Measurements from ENCODE around the gene CPB2. TPM values are rescaled to one million over a fixed set of nuclear protein-coding genes. Genes with fewer than 3 reads are reported as not detected.

The CPB2 gene
- polyA plus RNA-seq, 1 donor (not counting 4 experiments of a cell fraction or from before 2014, with no cell fraction given): 0.26 TPM

DNA sequence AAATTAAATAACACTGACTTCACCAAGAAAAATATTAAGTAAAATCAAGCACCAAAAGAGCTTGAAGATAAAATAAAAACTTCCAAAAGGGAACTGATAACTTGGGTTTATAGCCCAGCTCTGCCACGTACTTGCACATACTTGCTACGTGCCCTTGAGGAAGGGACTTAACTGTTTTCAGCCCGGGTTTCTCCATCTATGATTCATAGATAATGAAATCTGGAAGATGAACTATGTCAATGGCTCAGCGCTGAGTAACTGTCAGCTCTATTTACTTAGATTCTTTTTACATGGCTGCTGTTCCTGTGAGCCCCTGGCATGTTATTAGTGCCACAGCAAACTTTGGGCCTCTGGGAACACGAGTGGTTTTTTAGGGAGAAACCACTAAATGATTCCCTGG, 42.6 kb downstream of the CPB2 start:
- dilution Hi-C loops (cut with MboI; ENCODE audit: extremely low pct_ligation_motif_present, low sequenced_read_pairs): no loop called here
- DNase-seq (ENCODE audit: low read depth, low spot score) (peak; percentile 33), FAIRE-seq (peak; percentile 93)
- peaks cover 30% of the 10 kb centered on the region for H3K4me1 ChIP-seq (ENCODE audit: control insufficient read depth, extremely low read depth, insufficient read depth, low read length)
- H3K9me3 ChIP-seq (ENCODE audit: control insufficient read depth, low read depth, low read length): no peaks in the 10 kb centered on the region
- H3K36me3 ChIP-seq (ENCODE audit: control insufficient read depth in 2 of 2, extremely low read depth in 1 of 2, insufficient read depth in 2 of 2, low read length in 2 of 2): no peaks in the 10 kb centered on the region
- no peaks in the 10 kb centered on the region for H3K9me1 ChIP-seq (ENCODE audit: control insufficient read depth, extremely low read depth, insufficient read depth, low read length)
- H3K79me2 ChIP-seq (ENCODE audit: control insufficient read depth, insufficient read depth, low read length): peaks cover 2% of the 10 kb centered on the region
- no peaks in the 10 kb centered on the region for H3K27me3 ChIP-seq (ENCODE audit: control insufficient read depth, extremely low read depth, insufficient read depth, low read length)
- H2AFZ ChIP-seq (ENCODE audit: control insufficient read depth, low read length): peak overlapping the region; percentile 78
- H4K20me1 ChIP-seq (ENCODE audit: control insufficient read depth, extremely low read depth, insufficient read depth, low read length): no peaks in the 10 kb centered on the region
- peak overlapping the region in 2 of 3 experiments; percentile 35 to 59 for H3K4me3 ChIP-seq (ENCODE audit: control insufficient read depth in 2 of 3, extremely low read depth in 1 of 3, insufficient read depth in 2 of 3, low read depth in 1 of 3, low read length in 3 of 3)
- peak overlapping the region; percentile 78 for H3K4me2 ChIP-seq (ENCODE audit: control insufficient read depth, extremely low read depth, insufficient read depth, low read depth, low read length)
- H3K9ac ChIP-seq (ENCODE audit: control insufficient read depth, extremely low read depth, insufficient read depth, low read length): peak overlapping the region; percentile 60
- peak overlapping the region; percentile 79 for H3K27ac ChIP-seq (ENCODE audit: control insufficient read depth, insufficient read depth, low read length)
- no peak for TF ChIP-seq EZH2 (IDR thresholded peaks at IDR 0.05; ENCODE audit: low read length)
- TF ChIP-seq, protein P1, sequence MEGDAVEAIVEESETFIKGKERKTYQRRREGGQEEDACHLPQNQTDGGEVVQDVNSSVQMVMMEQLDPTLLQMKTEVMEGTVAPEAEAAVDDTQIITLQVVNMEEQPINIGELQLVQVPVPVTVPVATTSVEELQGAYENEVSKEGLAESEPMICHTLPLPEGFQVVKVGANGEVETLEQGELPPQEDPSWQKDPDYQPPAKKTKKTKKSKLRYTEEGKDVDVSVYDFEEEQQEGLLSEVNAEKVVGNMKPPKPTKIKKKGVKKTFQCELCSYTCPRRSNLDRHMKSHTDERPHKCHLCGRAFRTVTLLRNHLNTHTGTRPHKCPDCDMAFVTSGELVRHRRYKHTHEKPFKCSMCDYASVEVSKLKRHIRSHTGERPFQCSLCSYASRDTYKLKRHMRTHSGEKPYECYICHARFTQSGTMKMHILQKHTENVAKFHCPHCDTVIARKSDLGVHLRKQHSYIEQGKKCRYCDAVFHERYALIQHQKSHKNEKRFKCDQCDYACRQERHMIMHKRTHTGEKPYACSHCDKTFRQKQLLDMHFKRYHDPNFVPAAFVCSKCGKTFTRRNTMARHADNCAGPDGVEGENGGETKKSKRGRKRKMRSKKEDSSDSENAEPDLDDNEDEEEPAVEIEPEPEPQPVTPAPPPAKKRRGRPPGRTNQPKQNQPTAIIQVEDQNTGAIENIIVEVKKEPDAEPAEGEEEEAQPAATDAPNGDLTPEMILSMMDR (optimal IDR thresholded peaks at IDR 0.05 in 1 of 3, IDR thresholded peaks at IDR 0.05 in 1 of 3, conservative IDR thresholded peaks at IDR 0.05 in 1 of 3; ENCODE audit: extremely low read depth in 1 of 3, insufficient read depth in 2 of 3, low read length in 3 of 3): no peak

DNA sequence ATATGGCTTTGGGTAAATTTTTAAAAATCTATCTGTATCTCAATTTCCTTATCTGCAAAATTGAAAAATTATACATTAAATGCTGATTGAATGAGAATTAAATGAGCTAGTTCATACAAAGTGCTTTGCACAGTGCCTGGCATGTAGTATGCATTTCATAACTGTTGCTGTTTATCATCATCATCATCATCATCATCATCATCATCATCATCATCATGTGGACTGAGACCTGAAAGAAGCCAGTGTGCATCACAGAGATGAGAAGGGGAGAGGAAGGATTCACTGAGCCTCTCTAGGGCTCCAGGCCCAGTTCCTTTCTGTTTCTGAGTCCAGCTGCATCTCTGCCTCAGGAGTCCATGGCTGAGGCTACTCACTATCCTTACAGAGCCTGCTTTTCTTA, 45.4 kb downstream of the CPB2 start:
- DNase-seq (ENCODE audit: low read depth, low spot score): no peak
- Histone ChIP-seq H3K9ac (ENCODE audit: control insufficient read depth, extremely low read depth, insufficient read depth, low read length) (no peak overlapping the region), H4K20me1 (ENCODE audit: control insufficient read depth, extremely low read depth, insufficient read depth, low read length) (no peaks in the 10 kb centered on the region), H3K9me1 (ENCODE audit: control insufficient read depth, extremely low read depth, insufficient read depth, low read length) (no peaks in the 10 kb centered on the region), H3K27ac (ENCODE audit: control insufficient read depth, insufficient read depth, low read length) (no peak overlapping the region), H3K79me2 (ENCODE audit: control insufficient read depth, insufficient read depth, low read length) (peaks cover 6% of the 10 kb centered on the region), H3K4me2 (ENCODE audit: control insufficient read depth, extremely low read depth, insufficient read depth, low read depth, low read length) (no peak overlapping the region), H3K4me1 (ENCODE audit: control insufficient read depth, extremely low read depth, insufficient read depth, low read length) (peaks cover 40% of the 10 kb centered on the region), H3K27me3 (ENCODE audit: control insufficient read depth, extremely low read depth, insufficient read depth, low read length) (no peaks in the 10 kb centered on the region), H3K4me3 (ENCODE audit: control insufficient read depth in 2 of 3, extremely low read depth in 1 of 3, insufficient read depth in 2 of 3, low read depth in 1 of 3, low read length in 3 of 3) (no peak overlapping the region), H2AFZ (ENCODE audit: control insufficient read depth, low read length) (no peak overlapping the region), H3K36me3 (ENCODE audit: control insufficient read depth in 2 of 2, extremely low read depth in 1 of 2, insufficient read depth in 2 of 2, low read length in 2 of 2) (no peaks in the 10 kb centered on the region), H3K9me3 (ENCODE audit: control insufficient read depth, low read depth, low read length) (no peaks in the 10 kb centered on the region)
- dilution Hi-C loops (cut with MboI; ENCODE audit: extremely low pct_ligation_motif_present, low sequenced_read_pairs): no loop called here
- FAIRE-seq: no peak
- TF ChIP-seq, protein P1 (optimal IDR thresholded peaks at IDR 0.05 in 1 of 3, IDR thresholded peaks at IDR 0.05 in 1 of 3, conservative IDR thresholded peaks at IDR 0.05 in 1 of 3; ENCODE audit: extremely low read depth in 1 of 3, insufficient read depth in 2 of 3, low read length in 3 of 3): no peak
- no peak for TF ChIP-seq EZH2 (IDR thresholded peaks at IDR 0.05; ENCODE audit: low read length)
